HG03469 (cell line): Measurements from ENCODE around the gene REPIN1.

Experiments
- ATAC-seq: cut with Tn5 transposase; IDR thresholded peaks from one replicate; pipeline ENCODE4 v1.9.1; 2021; ENCODE audit warnings: mild to moderate bottlenecking, moderate library complexity, moderate number of reproducible peaks; ENCODE audit not compliant: unreplicated experiment

REPIN1 gene

DNA sequence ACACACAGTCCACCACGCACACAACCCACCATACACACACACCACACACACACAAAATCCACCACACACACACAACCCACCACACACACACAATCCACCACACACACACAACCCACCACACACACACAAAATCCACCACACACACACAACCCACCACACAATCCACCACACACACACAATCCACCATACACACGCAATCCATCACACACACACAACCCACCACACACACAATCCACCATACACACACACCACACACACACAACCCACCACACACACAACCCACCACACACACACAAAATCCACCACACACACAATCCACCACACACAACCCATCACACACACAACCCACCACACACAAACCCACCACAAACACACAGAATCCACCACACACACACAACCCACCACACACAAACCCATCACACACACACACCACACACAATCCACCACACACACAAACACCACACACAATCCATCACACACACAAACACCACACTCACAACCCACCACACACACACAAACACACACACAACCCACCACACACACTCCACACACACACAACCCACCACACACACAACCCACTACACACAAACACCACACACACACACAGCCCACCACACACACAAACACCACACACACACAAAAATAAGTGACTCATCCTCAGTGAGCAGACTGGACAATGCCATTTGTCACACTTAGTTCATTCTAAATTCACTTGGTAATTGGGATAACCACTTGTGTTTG is 8.8 kb upstream of the REPIN1 start:
- ATAC-seq: no peak

DNA sequence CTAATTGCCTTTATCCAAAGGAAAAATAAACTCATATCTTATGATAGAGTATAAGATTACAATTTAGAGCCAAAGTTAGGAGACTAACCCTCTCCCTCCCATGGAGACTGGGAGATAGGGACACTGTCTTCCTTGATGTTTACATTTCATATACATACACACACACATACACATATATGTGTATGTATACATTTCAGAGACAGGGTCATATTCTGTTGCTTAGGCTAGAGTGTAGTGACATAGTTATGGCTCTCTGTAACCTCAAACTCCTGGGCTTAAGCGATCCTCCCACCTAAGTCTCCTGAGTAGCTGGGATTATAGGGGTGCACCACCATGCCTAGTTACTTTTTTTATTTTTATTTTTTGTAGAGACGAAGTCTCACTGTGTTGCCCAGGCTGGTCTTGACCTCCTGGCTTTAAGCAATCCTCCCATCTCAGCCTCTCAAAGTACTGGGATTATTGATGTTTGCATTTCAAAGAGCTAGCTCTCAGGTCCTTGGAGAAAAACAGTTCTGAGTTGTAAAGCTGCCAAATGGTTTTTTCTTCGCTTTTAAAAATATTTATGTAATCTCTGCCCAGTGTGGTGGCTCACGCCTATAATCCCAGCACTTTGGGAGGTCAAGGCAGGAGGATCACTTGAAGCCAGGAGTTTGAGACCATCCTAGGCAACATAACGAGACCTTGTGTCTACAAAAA is 8.1 kb upstream of the REPIN1 start:
- no peak for ATAC-seq

- no peak for ATAC-seq
These were observed 7.2 kb upstream of the REPIN1 start for GRCh38 chr7:150361402-150361801.

- no peak for ATAC-seq
These were observed 6.6 kb upstream of the REPIN1 start for GRCh38 chr7:150361807-150362621.

- no peak for ATAC-seq
These were observed 5.3 kb upstream of the REPIN1 start for GRCh38 chr7:150363370-150363769.

DNA sequence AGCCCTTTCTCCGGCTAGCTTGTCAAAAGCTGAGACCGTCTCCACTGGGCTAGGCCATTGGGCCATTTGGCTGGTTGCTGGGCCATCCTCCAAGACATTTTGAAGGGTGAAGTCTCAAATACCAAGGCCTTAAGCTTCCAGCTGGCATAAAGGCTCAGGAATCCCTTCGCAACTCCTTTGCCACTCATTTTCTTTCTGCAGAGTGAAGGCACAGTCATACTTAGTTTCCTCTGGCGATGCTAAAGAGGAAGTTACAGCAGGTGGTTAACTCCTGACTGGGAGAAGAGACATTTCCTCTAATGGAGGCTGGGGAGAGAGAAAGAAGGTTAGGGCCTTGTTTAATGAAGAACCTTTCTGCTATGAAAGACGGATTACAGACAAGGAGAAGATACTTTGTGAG is 4.8 kb upstream of the REPIN1 start:
- no peak for ATAC-seq

GRCh38 chr7:150365194-150365593 is 3.4 kb upstream of the REPIN1 start:
- no peak for ATAC-seq

- no peak for ATAC-seq
These were observed 2.8 kb upstream of the REPIN1 start for GRCh38 chr7:150365673-150366398.

GRCh38 chr7:150367677-150368095 is 936 bp upstream of the REPIN1 start:
- no peak for ATAC-seq

DNA sequence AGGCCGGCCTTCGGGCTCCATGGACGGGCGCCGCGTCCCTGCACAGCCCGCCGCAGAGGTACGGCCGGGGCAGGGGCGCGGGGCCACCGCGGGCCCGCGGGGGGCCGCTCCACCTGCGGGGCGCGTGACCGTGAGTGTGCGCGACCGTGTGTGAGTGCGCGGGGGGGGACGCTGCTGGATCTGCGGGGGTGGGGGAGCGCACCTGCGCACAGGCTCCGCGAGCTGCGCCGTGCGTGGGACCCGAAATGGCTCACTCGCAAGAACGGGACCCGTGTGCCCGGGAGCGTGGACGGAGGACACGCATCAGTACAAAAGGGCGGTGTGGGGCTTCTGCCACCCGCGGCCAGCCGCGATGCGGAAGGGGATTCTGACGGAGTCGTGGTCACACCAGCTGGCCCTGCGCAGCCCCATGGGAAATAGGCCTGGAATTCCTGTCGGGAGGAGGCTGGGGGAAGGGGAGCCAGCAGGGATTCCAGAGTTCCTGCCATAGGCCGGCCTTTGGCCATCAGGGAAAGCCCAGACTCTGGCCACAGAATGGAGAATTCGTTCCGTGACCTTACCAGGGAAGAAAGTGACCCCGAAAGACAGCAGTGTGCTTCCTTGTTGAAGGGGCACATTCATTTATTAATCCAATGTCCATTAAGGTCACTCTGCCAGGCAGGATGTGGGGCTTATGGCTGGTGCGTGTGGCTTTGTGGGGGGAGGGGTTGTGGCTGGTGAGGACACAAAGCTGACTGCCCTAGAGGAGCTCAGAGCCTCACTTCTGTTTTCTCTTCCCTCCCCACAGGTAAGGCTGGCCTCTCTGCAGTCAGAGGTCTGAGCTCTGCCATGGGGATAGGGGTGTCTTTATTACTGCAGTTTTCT is 494 bp downstream of the REPIN1 start:
- ATAC-seq: peak; percentile 5

GRCh38 chr7:150369748-150370501 is 1.3 kb downstream of the REPIN1 start:
- no peak for ATAC-seq

- ATAC-seq: no peak
These were observed 2.0 kb downstream of the REPIN1 start for GRCh38 chr7:150370612-150371071.

GRCh38 chr7:150371131-150371995 is 2.7 kb downstream of the REPIN1 start:
- ATAC-seq: no peak

DNA sequence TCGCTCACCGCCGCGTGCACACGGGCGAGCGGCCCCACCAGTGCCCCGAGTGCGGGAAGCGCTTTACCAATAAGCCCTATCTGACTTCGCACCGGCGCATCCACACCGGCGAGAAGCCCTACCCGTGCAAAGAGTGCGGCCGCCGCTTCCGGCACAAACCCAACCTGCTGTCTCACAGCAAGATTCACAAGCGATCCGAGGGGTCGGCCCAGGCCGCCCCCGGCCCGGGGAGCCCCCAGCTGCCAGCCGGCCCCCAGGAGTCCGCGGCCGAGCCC is 3.3 kb downstream of the REPIN1 start:
- ATAC-seq: no peak

DNA sequence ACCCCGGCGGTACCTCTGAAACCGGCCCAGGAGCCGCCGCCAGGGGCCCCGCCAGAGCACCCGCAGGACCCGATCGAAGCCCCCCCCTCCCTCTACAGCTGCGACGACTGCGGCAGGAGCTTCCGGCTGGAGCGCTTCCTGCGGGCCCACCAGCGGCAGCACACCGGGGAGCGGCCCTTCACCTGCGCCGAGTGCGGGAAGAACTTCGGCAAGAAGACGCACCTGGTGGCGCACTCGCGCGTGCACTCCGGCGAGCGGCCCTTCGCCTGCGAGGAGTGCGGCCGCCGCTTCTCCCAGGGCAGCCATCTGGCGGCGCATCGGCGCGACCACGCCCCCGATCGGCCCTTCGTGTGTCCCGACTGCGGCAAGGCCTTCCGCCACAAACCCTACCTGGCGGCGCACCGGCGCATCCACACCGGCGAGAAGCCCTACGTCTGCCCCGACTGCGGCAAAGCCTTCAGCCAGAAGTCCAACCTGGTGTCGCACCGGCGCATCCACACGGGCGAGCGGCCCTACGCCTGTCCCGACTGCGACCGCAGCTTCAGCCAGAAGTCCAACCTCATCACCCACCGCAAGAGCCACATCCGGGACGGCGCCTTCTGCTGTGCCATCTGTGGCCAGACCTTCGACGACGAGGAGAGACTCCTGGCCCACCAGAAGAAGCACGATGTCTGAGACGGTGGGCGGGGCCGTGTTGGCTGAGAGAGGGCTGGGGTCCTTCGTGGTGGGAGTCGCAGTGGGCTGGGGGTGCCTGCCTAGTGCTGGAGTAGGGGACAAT is 3.8 kb downstream of the REPIN1 start:
- ATAC-seq: no peak

- no peak for ATAC-seq
These were observed 4.6 kb downstream of the REPIN1 start for GRCh38 chr7:150373049-150373801.

DNA sequence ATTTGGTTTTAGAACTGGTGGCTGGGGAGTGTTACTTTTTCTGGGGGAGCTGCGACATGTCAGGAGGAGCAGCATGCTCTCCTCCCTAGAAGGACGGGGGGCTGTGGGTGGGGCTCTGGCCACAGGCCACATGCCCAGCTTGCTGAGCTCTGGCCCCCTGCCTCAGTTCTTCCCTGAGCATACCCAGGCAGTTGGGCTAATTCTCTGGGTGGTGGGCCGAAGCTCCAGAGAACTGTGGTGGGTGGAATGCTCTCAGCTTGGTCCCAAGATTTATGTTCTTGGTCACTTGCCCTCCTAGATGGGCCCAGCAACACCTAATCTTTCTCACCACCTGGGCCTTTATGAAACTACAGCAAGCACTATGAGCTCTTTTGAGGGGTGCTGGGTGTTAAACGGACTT is 5.4 kb downstream of the REPIN1 start:
- ATAC-seq: no peak
